Heart right ventricle (tissue), 16 donors: Measurements from ENCODE around the gene ROR2. TPM values are rescaled to one million over a fixed set of nuclear protein-coding genes. Genes with fewer than 3 reads are reported as not detected.

Source experiments
- ATAC-seq, 8 donors: fragments of 200-7000 bp; cut with Tn5 transposase; one replicate each; pipeline ENCODE4 v1.9.1; 2020; ENCODE audit warnings: mild to moderate bottlenecking in 8 of 8, moderate library complexity in 8 of 8, moderate number of reproducible peaks in 1 of 8
- DNase-seq, 2 donors: peaks; one replicate each; pipeline ENCODE4 v3.0.0-alpha.2; 2020
- H3K27ac ChIP-seq, 10 donors: fragments of 200-600 bp; sonication (generic) in 2 of 10; one replicate each; pipeline versions ENCODE4 v1.5.0 to v1.8.0; 2020 to 2022; ENCODE audit warnings: mild to moderate bottlenecking in 3 of 10
- H3K27me3 ChIP-seq, 7 donors: fragments of 200-600 bp; one replicate each; pipeline ENCODE4 v1.8.0; 2021 to 2022; ENCODE audit warnings: mild to moderate bottlenecking in 2 of 7
- H3K36me3 ChIP-seq, 9 donors: fragments of 200-600 bp; sonication (generic) in 1 of 9; one replicate each; pipeline versions ENCODE4 v1.5.0 to v1.8.0; 2020 to 2022; ENCODE audit warnings: mild to moderate bottlenecking in 2 of 9
- H3K4me1 ChIP-seq, 9 donors: fragments of 200-600 bp; sonication (generic) in 1 of 9; one replicate each; pipeline versions ENCODE4 v1.5.0 to v1.8.0; 2020 to 2022; ENCODE audit warnings: mild to moderate bottlenecking in 4 of 9
- H3K4me3 ChIP-seq, 10 donors: fragments of 200-600 bp; sonication (generic) in 2 of 10; one replicate each; pipeline versions ENCODE4 v1.5.0 to v1.8.0; 2020 to 2022; ENCODE audit warnings: mild to moderate bottlenecking in 7 of 10, moderate library complexity in 2 of 10
- H3K9me3 ChIP-seq, 11 donors: fragments of 200-600 bp in 10 of 11; sonication (generic) in 2 of 11; one replicate each; pipeline versions ENCODE4 v1.5.0 to v1.8.0; 2013 to 2022; ENCODE audit warnings: mild to moderate bottlenecking in 2 of 11, control low read depth in 1 of 11, moderate library complexity in 1 of 11
- CTCF ChIP-seq, 9 donors: fragments of 200-600 bp; sonication (generic) in 2 of 9; IDR thresholded peaks; one replicate each; pipeline versions ENCODE4 v1.5.0 to v1.8.0; 2021 to 2022; ENCODE audit warnings: antibody characterized with exemption in 9 of 9, mild to moderate bottlenecking in 5 of 9, moderate library complexity in 1 of 9
- WGBS, 2 donors: extraction: QIAGEN DNeasy Blood & Tissue Kit; methylation state at CpG; one replicate each; pipeline ENCODE4 v1.1.7; 2013; ENCODE audit warnings: inconsistent platforms in 1 of 2; 5-methylcytosine and 5-hydroxymethylcytosine counted together
- intact Hi-C, 10 donors: fragments of 100-400 bp; cut with DNase I; formaldehyde crosslinking; loops; one replicate each; pipeline versions ENCODE4 v1.11.1 to v1.14.2; 2022
- polyA plus RNA-seq, 2 donors: library from polyadenylated mRNA; stranded (reverse); fragments of 200-250 nt; gene quantifications; one replicate each; pipeline ENCODE4 v1.2.3, GENCODE V29; 2013
- total RNA-seq, 10 donors: library from RNA; stranded (reverse); fragmentation: NEBNext Ultra II Directional in 3 of 10; extraction: Animal tissue kit (Norgen Biotek cat#: 25700) in 3 of 10; gene quantifications; one replicate each; pipeline versions ENCODE4 v1.2.1 to v1.2.4, GENCODE V29; 2021 to 2023
- donor health status: Arrhythmogenic right ventricular cardiomyopathy.
- donor health status: ischemic (EF 13 %, LVEDD 7.1; RV severe dilation, severe dysfunction).
- donor health status: healthy with polysubstance abuse.
- donor health status: DM: no; HTN: yes; CAD: no.
- donor health status: DM: no; HTN: no; CAD: no.
- donor health status: ischemic (EF 25% LVEDD 6.9; RV normal size, moderate dysfunction).
- donor health status: ischemic (EF 25% LVEDD 5.7; RV mildly dilated, moderate dysfunction).
- donor health status: healthy.
- donor health status: DM: yes; HTN: yes; CAD: no.
- donor health status: Ischemic cardiomyopathy.
- donor health status: ischemic (EF 35%, LVEDD 5.7; RV mildly dilated, moderate dysfunction).
- donor health status: nonischemic (EF 11% LVEDD 7.7; RV severe dilation, severe dysfunction).
- donor health status: DM: yes; HTN: yes; CAD: no.
- donor health status: PGD.
- donor health status: ischemic (EF 29% LVEDD 5.4; RV normal size, mild dysfunction).
- donor health status: nonischemic (EF 23%, LVEDD 6.1; RV moderate dilation, normal function).

ROR2 gene
- total and polyA plus RNA-seq, 12 donors, result 0.11 to 1.4 (median 0.47) TPM

- no peaks in the 10 kb centered on the region for H3K9me3 ChIP-seq
- intact Hi-C loops, result loop anchor here in 8 of 10 donors (2.0 to 10.0 kb wide), 6 partner anchors 303 to 813 kb away; partner anchors contain the start of gene NFIL3 (in 1 of the 8)
- no peak overlapping the region for H3K4me3 ChIP-seq
- peaks cover 0 to 4% (median 0%) of the 10 kb centered on the region in 9 donors for H3K36me3 ChIP-seq
- 89 to 93% methylated on average over 7 of the region's 7 CpGs for WGBS, 2 donors
- no peaks in the 10 kb centered on the region for H3K27me3 ChIP-seq
- no peak for ATAC-seq
- no peak overlapping the region for H3K27ac ChIP-seq
- DNase-seq, result no peak
- TF ChIP-seq CTCF (IDR thresholded peaks at IDR 0.05), result no peak
- peaks cover 0 to 9% (median 0%) of the 10 kb centered on the region in 9 donors for H3K4me1 ChIP-seq
These were observed 224.4 kb downstream of the ROR2 start for GRCh38 chr9:91725651-91726050.

- ATAC-seq (no peak), DNase-seq (no peak)
- H3K4me1 ChIP-seq, result peaks cover 0 to 9% (median 0%) of the 10 kb centered on the region in 9 donors
- H3K27me3 ChIP-seq, result no peaks in the 10 kb centered on the region
- no peak overlapping the region for H3K4me3 ChIP-seq
- no peaks in the 10 kb centered on the region for H3K9me3 ChIP-seq
- intact Hi-C loops, result loop anchor here in 6 of 10 donors (5.0 to 10.0 kb wide), 4 partner anchors 303 to 810 kb away; partner anchors contain the start of gene NFIL3 (in 1 of the 6)
- H3K36me3 ChIP-seq, result peaks cover 0 to 4% (median 0%) of the 10 kb centered on the region in 9 donors
- 94% methylated on average over 43 of the region's 43 CpGs for WGBS, 2 donors
- H3K27ac ChIP-seq, result no peak overlapping the region
- TF ChIP-seq CTCF (IDR thresholded peaks at IDR 0.05), result no peak
These were observed 225.2 kb downstream of the ROR2 start for GRCh38 chr9:91724609-91725505.

- no peaks in the 10 kb centered on the region for H3K27me3 ChIP-seq
- no peak overlapping the region for H3K4me3 ChIP-seq
- H3K9me3 ChIP-seq, result no peaks in the 10 kb centered on the region
- peaks cover 0 to 3% (median 0%) of the 10 kb centered on the region in 9 donors for H3K4me1 ChIP-seq
- no peak overlapping the region for H3K27ac ChIP-seq
- no peak for TF ChIP-seq CTCF (IDR thresholded peaks at IDR 0.05)
- intact Hi-C loops, result loop anchor here in 4 of 10 donors (10.0 kb wide), 2 partner anchors 689 to 809 kb away; no protein-coding TSS in a partner anchor
- peaks cover 0 to 4% (median 0%) of the 10 kb centered on the region in 9 donors for H3K36me3 ChIP-seq
- DNase-seq (no peak), ATAC-seq (no peak)
- 93 to 96% methylated on average over 21 of the region's 21 CpGs for WGBS, 2 donors
These were observed 226.0 kb downstream of the ROR2 start for GRCh38 chr9:91724068-91724440.

GRCh38 chr9:91723420-91724067, 226.5 kb downstream of the ROR2 start:
- Histone ChIP-seq H3K9me3 (no peaks in the 10 kb centered on the region), H3K4me3 (no peak overlapping the region), H3K27me3 (no peaks in the 10 kb centered on the region), H3K36me3 (peaks cover 0 to 4% (median 0%) of the 10 kb centered on the region in 9 donors), H3K27ac (no peak overlapping the region), H3K4me1 (no peaks in the 10 kb centered on the region)
- no peak for ATAC-seq
- TF ChIP-seq CTCF (IDR thresholded peaks at IDR 0.05), result no peak
- intact Hi-C loops, result loop anchor here in 4 of 10 donors (10.0 kb wide), 2 partner anchors 689 to 809 kb away; no protein-coding TSS in a partner anchor
- WGBS, 2 donors, result 81 to 89% methylated on average over 23 of the region's 23 CpGs
- DNase-seq, result no peak
